HG02885 (cell line): ENCODE results near the gene AIG1.
A peak's percentile ranks its signal among the peaks of the same experiment; 100 is the strongest.

Experiments used
- ATAC-seq: cut with Tn5 transposase; IDR thresholded peaks from one replicate; pipeline ENCODE4 v1.9.1; 2021; ENCODE audit warnings: mild to moderate bottlenecking; ENCODE audit not compliant: unreplicated experiment, poor library complexity

AIG1 gene

DNA sequence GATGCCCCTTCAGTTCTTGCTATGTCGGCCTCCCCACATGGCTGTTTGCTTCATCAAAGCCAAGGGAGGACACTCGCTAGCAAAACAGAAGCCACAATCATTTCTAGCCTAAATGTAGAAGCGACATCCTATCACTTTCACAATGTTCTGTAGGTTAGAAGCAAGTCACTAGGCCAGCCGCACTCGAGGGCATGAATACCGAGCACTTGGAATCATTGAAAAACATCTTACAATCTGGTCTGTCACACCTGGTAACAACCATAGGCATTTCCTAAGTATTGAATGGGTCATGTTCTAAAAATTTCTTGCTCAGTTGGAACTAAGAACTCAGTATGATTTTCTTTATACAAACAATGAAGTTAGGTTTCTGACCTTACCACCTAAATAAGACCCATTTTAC is 192.3 kb downstream of the AIG1 start:
- ATAC-seq = no peak

DNA sequence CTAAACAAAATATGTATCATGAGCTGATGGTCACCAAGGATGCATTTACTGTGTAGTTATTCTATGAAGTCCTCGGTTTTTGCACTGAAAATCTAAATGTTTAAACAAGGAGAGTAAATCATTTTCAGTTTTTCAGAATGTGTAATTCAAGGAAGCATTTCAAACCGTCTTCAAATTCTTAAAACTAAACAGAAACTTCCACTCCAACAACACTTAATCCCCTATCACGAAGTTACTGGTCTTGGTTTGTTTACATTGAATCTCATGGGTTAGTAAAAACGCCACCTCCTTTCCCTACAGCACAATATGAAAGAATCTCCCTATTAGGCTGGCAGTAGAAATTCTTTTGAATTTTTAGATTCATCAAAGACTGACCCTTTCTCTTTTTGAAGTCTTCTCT is 192.9 kb downstream of the AIG1 start:
- no peak for ATAC-seq

DNA sequence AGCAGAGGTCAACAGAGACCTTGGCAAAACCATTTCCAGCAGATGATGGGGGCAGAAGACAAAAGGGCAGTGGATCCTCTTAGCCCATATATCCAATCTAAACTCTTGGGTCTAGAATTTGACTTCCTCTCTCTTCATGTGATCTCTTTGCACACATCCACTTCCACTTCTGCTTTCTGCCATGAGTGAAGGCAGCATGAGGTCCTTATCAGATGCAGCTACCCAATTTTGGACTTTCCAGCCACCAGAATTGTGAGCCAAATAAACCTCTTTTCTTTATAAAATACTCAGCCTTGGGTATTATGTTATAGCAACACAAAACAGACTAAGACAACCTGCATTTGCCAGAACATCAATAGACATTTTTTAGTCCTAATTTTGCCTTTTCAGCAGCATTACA is 198.3 kb downstream of the AIG1 start:
- no peak for ATAC-seq

DNA sequence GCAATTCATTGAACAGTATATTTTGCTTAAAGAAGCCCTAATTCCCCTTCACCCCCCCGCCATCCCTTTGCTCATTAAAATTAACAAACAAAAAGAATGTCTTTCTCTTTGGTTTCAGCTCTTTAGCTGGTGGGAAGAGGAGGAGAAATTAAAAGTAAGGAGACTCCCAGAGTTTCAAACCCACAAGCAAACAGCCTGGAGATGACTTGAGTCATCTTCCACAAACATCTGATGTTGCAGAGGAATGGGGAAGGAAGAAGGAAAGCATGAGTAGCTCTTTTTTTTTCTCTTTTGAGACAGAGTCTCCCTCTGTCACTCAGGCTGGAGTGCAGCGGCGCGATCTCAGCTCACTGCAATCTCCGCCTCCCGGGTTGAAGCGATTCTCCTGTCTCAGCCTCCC is 200.2 kb downstream of the AIG1 start:
- no peak for ATAC-seq

DNA sequence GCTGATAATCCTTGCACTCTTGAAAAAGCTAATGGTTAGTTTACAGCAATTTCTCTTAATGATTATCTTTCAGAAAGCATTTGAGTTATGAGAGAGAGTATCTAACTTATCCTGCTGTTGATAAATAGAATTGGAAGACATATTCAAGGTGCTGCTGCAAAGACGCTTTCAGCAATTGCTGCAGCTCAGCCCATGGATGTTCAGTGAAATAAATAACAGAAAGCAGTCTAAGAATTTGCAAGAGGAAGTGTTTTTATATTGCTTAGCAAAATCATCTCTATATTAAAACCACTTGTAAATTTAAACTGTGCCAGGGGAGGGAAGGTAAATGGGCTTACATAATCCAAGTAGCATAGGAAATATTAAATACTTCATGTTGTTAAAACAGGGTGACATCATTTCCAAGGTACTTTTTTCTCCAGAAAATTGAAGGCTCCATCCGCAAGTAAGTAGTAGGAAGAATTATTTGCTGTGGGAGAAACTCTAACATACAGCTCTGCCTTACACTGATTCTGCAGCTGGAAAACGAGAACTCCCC is 201.3 kb downstream of the AIG1 start:
- no peak for ATAC-seq

DNA sequence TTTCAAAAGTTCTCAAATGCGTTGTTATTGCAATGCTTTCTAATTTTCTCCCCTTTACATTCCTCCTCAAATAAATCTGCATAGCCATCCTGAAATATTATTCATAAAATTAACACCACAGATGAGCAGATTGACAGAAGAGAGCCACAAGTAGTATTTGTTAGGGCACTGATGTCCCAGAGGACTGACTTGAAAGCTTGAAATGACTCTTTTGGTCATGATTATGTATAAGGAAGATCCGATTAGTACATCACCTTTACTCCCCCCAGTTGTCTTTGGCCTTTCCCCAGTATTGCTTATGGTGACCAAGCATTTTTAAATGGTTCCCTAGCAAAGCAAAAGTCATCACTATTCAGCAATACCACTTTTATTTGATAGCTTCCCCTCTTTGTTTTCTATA is 202.2 kb downstream of the AIG1 start:
- ATAC-seq = no peak

DNA sequence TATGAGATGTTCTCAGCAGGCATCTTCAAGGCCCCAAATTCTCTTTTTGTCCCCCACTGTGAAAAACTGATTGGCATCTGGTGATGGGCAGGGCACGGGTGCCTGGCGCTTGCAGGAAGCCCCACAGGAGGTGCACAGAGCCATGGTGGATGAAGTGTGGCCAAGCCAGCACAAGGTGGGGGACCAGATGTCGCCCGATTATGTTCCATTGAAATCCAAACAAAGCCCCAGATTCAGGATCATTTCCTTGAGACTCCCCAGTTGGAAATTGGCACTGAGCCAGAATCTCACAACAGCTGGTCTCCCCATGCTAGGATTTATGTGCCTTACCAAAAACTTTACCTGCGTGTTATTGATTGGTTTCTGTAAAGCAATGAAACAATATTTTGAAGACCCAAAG is 203.7 kb downstream of the AIG1 start:
- ATAC-seq = no peak

DNA sequence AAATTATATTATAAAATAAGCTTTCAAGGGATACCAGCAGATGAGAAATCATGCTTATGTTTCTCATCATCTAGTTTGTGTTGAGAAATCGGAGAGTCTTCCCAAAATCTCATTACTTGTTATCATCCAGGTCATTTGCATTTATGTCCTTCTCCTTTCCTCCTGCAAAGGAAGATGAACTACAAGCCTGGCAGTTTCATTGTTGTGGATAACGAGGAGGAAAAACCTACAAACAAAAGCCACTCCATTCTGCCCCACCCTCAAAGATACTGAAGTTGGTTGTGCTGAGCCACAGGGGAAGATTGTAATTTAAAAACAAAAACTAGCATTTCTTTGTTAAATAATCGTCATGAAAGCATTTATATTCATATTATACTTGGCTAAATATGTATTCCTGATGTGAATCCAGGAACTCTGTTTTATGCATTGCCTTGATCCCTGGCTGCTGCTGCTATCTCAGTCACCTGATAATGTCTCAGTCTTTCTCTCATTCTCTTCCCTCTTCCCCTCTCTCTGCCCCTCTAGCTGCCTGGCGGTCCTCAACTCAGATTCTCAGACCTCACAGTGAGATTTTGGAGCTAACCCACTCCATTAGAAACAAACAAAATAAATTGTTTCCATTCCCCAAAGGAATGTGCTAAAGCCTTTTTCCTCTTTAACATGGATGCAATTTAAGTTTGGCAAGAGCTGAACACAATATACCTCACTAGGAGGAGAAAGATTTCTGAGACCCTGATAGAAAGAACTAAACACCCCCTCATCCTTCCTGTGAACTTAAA is 204.5 kb downstream of the AIG1 start:
- no peak for ATAC-seq

DNA sequence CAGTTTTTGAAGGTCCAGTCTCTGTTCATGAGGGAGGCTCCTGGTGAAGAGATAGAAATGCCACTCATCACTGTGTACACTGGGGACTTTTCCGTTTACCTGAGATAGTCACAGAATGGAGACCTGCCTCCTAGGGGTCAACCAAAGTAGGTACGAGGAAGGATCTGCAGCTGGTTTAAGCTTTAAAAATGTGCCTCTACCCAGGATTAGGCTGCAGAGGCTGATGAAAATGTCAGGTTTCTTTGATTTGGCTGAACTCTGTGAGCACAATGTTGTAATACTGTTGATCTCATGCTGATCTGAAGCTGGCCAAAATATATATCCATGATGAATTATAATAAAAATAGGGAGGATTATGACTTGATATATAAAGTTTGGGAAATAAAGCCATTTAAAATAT is 207.1 kb downstream of the AIG1 start:
- ATAC-seq = no peak

DNA sequence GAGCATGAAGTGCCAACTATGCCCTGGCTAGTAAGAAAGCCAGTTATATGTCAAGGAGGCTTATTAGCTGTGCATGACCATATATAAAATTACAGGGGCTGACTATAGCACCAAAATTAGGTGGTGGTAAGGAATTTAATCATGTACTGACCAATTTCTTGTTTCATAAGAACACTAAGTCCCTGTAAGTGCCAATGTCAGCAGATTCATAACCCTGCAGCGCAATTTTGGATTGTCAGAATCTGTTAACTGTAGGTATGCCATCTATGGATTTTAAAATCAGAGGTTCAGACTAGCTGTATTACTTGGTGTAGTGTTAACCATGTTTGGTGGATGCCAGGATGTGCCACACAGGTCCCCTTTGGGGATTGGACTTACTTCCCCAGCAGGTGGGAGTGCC is 207.8 kb downstream of the AIG1 start:
- ATAC-seq = no peak

DNA sequence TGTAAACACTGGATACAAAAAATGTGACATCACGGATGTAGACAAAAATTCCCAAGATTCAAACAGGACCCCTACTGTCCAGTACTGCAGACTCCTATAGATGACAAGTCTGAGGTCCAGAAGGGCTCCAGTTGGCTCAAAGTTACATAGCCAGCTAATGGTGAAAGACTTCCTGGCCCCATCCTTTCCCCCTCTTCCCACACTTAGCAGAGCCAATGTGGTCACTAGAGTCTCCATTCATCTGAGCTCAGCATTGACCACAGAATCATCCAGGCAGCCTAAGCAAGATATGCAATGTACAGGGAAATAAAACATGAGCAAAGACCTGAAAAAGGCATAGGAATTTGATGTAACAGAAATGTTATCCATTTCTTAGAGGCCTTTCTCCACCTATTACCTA is 209.3 kb downstream of the AIG1 start:
- ATAC-seq = no peak

DNA sequence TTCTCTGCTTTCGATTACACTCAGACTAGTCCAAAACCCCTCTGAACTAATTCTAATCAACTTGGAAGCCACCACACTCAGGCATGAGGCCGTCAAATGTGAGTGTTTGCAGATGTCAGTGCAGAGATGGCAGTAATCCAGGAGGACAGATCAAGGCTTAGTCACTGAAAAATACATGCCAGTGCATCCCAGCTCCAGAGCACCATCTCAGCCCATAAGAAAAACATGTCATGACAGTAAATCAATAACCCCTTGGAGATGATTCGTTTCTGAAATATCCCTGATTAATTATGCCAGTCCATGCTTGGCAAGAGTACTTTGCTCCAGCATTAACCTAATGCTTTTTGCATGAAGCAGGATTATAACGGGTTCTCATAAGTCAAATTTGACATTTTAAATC is 210.3 kb downstream of the AIG1 start:
- ATAC-seq = no peak

DNA sequence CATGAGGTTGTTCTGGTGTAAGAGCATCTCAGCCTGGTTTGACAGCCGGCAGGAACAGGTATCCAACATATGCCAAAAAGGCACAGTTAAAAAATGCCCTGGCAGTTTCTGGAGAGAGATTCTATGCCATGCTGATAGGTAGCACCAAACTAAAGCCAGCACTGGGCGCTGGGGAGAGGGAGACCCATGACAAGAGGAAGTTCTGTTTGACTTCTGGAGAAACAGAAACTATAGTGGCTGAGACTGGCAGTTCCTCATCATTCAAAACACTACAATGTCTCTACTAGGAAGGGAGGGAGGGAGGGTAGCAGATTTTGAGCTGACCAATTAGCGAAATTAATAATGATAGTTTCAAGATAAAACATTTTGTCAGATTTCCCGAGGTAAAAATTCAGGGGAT is 215.7 kb downstream of the AIG1 start:
- peak; percentile 99 for ATAC-seq

DNA sequence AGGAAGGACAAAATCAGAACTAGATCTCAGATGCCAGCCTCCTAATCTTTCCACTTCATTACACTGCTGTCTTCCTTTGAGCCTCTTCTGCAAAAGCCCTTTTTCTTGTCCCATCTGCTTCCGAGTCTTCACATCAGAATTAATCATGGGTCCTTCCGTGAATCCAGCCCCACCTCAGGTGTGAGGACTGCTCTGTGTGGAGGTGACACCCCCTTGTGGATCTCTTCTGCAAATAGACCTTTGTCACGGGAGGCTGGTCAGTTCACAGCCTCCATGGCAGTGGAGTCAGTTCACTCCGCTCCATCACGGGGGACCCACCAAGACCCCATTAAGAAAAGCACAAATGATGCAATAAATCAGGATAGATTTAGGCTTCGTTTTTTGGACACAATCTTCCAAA is 218.7 kb downstream of the AIG1 start:
- peak; percentile 39 for ATAC-seq

DNA sequence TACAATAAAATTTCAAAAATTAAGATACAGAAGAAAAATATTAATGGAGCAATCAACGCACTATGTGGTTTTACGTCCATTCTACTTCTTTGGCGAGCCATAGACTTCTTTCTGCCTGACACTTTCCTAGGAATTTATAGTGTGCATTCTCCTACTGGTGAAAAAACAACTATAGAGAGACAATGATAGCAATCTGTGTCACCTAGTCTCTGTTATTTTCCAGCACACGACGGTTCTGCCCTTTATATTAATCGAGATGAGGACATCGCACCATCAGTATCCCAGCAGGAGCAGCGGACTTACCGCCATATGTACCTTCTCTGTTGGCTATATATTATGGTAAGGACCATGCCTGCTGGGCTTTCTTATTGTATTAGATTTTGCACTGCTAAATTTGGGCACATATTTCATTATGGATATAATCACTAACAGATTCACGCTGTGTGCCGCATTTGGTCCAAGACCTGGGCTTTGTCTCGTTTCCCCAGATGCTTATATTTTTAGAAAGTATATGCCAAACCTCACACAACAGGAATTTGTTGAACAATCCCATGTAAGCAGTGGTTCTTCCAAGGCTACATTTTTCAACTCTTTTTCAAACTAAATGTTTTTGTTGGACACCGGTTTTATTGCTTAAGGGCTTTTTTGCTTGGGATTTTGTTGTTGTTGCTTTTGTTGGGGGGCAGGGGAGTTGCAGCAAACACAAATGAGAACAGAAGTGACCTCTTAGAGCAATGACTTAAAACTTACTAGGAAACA is 223.4 kb downstream of the AIG1 start:
- no peak for ATAC-seq

DNA sequence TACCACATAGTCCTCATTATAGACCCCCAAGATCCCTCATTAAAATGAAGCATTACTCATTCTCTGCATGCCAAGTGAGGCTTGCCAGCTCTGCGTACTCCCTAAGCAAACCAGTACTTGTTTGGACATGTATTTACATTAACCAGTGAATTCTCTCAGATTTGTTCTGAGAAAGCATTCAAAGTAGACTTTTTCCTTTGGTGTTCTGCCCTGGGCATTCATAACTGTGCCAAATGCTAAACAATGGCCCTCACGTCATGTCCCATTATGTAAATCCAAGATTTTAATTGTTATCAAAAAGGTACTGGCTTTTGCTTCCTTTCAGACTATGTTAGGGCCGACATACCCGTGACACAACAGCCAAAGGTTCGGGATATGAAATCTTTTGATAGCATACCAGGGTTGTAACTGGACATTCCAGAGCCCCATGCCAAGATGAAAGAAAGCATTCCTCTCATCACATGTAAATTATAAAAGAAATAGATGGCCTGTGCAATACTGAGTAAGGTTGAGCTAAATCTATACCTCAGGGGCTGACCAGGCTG is 225.6 kb downstream of the AIG1 start:
- no peak for ATAC-seq

DNA sequence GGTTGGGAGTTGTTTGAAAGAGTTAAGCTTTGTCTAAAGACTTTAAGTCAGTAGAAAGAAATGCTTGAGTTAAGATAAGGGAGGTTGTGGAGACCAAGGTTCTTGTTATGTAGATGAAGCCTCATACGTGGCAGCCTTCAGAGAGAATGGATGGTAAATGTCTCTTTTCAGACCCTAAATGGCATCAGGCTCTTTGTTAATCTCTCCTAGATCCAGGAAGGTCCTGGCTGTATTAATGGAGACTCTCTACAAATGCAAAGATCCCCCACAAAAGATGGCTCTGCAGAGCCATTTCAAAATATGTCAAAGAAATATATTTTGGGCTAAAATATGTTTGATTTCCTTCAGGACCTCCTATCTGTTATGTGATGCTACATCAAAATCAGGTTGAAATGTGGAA is 228.2 kb downstream of the AIG1 start:
- no peak for ATAC-seq

DNA sequence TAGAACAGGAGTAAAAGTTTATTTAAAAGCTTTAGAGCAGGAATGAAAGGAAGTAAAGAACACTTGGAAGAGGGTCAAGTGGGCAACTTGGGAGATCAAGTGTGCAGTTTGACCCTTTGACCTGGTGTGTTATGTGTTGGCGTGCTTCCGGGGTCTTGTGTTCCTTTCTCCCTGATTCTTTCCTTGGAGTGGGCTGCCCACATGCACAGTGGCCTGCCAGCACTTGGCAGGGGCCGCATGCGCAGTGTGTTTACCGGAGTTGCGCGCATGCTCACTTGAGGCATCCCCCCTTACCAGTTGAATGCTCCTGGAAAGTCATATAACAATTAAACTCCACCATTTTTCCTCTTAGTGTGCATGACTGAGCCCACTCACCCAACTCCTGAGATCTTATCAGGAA is 229.5 kb downstream of the AIG1 start:
- ATAC-seq = no peak

DNA sequence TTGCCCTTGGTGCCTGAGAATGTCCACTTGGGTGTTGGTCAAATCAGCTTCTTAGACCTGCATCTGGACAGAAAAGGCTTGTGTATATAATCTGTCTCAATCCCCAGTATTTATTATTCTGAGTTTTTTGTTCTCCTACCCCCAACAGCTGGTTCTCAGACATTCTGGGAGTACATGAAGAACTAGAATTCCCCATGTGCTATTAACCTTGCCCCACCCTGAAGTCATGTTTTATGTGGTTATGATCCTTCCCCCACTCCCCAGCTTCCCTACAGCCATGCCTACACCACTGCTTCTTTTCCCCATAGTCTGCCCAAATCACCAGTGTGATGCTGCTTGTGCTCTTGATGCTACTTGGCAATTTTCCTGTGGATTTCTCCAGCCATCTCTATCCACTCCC is 232.8 kb downstream of the AIG1 start:
- ATAC-seq = no peak

DNA sequence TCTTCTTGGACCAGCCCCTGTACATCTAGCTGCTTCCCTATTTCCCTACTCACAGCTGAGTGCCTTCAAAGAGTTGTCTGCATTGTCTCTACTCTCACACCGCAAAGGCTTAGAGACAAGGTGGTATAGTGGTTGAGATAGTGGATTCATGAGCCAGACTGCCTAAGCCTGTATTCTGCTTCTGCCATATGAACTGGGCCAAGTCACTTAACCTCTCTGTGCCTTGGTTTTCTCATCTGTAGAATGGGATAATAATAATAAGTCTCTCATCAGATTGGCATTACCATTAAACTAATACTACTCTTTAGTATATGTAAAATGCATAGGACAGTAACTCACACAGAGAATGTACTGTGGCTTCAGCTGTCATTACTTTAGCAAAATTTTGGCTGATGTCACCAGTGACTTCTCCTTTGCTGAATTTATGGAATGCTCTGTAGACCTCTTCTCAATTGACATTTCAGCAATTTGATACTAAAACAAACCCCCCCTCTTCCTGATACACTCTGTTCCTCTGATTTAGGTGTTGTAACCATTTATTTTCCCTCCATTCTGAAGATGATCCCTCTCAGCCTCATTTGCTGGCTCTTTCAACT is 233.7 kb downstream of the AIG1 start:
- no peak for ATAC-seq

DNA sequence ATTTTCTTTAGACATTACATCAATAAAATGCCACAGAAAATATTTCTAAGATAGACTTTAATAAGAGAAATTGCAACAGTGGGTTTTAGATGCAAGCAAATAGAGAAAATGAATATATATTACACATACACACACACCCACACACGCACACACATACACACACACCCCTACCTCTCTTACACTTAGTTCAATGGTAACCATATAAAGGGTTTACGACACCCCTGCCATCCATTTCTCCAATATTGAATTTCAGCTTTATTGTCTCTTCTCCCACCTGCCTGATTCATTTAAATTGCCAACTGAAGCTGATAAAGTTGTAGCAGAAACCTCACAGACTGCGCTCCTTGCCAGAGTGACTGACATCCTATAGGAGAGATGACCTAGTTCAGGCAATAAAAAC is 235.2 kb downstream of the AIG1 start:
- no peak for ATAC-seq
